GM21423 (cell line): ENCODE results near the gene COL24A1.
"Not testable (repeated sequence)": the region's sequence is repeated elsewhere in the genome, so short reads cannot be mapped to it uniquely, and the experiment has no call there.

Source experiments
- ATAC-seq: cut with Tn5 transposase; IDR thresholded peaks from one replicate; pipeline ENCODE4 v1.9.1; 2021; ENCODE audit warnings: mild to moderate bottlenecking, moderate library complexity; ENCODE audit not compliant: unreplicated experiment

The COL24A1 gene

GRCh38 chr1:85824066-85824840 lies 332.3 kb downstream of the COL24A1 start:
- no peak for ATAC-seq

GRCh38 chr1:85822696-85823095 lies 333.9 kb downstream of the COL24A1 start:
- no peak for ATAC-seq

- no peak for ATAC-seq
Measured at GRCh38 chr1:85818371-85818770, 338.2 kb downstream of the COL24A1 start.

- no peak for ATAC-seq
Measured at GRCh38 chr1:85816606-85817005, 340.0 kb downstream of the COL24A1 start.

GRCh38 chr1:85815906-85816305 lies 340.7 kb downstream of the COL24A1 start:
- no peak for ATAC-seq

GRCh38 chr1:85806236-85806965 lies 350.2 kb downstream of the COL24A1 start:
- ATAC-seq: no peak

DNA sequence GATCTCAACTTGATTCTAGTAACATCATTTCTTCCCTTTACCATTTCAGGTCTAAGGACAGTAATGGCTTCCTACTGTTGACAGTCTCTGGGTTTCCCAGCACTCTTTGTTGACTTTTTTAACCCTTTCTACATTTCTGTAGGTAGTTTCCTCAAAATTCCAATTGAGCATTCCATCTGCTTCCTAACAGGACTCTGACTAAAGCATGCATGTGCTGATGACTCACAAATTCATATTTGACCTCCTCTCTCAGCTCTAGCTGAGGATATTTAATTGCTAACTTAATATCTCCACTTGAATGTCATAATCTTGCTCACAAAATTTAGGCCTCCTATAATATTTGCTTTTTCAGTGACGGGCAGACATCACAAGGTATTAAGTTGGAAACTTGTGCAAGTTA lies 355.1 kb downstream of the COL24A1 start:
- no peak for ATAC-seq

DNA sequence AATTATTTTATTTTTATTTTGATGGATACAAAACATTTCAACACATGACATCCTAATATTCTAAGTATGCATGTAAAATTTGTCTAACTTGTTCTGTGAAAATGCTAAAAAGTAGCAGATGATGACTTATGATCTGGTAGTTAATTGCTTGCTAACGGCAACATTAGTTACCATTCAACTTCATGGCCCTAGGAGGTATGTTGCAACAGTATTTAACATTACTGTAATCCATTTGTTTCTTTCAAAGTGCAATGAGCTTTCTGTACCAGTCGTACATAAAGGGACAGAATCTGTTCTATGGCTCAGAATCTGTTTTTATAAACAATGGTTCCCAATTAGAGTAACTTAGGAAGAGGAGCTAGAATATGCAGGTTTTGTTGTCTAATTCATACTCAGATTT lies 356.8 kb downstream of the COL24A1 start:
- no peak for ATAC-seq

DNA sequence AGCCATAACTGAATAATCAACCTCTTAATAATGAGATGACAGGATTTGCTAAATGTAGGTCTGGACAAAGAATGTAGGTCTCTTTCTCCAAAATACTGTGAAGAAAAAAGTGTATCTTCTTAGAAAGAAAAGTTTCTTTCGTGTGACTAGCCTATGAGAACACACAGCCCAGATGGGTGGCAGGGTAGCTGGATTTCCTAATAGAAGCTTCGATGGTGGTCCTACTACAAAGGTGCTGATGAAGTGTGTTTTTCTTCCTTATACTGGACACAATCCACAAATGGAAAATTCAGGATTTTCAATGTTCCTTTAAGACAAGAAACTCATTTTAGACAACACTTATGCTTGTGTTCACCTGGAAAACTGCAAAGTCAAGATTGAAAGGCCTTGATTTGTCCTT lies 358.2 kb downstream of the COL24A1 start:
- ATAC-seq: no peak

GRCh38 chr1:85777021-85777420 lies 379.6 kb downstream of the COL24A1 start:
- not testable (repeated sequence) for ATAC-seq

GRCh38 chr1:85762804-85763203 lies 393.8 kb downstream of the COL24A1 start:
- ATAC-seq: no peak

DNA sequence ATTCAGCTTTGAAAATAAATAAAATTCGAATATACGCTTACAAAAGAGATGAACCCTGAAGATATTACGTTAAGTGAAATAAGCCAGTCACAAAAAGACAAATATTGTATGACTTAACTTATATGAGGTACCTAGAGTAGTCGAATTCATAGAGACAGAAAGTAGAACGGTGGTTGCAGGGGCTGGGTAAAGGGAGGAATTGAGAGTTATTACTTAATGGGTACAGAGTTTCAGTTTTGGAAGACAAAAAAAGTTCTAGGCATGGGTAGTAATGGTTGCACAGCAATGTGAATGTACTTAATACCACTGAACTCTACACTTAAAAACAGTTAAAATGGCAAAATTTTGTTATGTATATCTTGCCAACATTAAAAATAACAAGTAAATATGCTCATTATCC lies 399.7 kb downstream of the COL24A1 start:
- ATAC-seq: no peak

GRCh38 chr1:85748120-85748519 lies 408.5 kb downstream of the COL24A1 start:
- ATAC-seq: no peak

DNA sequence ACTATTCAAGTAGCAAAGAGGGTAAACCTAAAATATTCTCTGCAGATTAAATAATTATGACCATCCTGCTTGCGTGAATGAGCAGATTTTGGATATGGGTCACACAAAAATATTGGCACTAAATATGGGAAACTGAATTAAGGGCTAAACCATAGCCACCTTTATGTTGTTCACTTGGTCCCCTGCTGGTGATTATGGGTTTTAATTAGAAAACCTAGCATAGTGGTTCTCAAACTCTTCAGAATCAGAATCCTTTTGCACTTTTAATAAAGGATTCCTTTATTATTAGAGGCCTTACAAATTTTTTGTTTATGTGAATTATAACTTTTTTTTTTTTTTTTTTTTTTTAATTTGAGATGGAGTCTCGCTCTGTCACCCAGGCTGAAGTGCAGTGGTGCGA lies 409.8 kb downstream of the COL24A1 start:
- no peak for ATAC-seq

DNA sequence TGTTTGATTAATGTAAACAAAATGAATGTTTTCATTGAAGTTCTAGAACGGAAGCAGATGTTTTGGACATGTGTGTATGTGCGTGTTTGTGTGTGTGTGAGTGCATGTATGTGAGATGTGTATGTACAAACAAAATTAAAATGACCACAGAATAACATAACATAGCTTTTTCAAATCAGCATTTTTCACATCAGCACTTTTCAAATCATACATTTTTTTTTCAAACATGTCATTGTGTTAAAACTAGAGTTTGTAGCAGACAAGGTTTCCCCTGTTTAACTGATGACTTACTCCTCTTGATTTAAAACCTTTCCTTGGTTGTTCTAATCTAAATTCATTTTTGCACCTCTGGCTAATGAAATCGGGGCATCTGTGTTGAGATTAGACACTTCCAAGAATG lies 412.8 kb downstream of the COL24A1 start:
- ATAC-seq: no peak

GRCh38 chr1:85734931-85735330 lies 421.6 kb downstream of the COL24A1 start:
- no peak for ATAC-seq

DNA sequence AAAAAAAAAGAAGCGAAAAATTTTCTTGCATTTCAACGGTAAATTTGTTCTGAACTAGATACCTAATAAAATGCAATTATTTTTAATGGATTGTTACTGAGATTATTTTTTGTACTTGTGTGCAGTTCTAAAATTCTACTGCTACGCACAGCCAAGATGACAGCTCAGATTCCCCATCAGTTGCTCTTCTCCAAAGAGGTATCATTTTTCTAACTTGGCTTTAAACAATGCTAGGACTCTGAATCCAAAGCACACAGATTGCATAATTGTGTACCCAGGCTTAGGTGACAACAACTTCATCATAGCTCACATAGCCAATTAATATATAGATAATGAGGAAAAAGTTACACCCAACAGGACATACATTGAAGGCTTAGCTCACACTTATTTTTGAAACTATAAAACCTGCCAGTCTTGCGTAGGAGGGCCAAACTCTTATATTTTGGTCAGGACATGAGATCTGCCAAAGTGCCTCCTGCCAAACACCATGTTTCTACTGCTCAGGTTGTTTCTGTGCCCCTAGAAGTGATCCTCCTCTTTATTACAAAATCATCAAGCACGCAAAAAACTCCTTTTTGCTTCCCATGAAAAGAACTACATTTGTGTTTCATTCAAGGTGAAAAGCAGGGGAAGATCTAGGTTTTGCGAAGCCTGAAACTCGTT lies 437.8 kb downstream of the COL24A1 start:
- ATAC-seq: no peak

DNA sequence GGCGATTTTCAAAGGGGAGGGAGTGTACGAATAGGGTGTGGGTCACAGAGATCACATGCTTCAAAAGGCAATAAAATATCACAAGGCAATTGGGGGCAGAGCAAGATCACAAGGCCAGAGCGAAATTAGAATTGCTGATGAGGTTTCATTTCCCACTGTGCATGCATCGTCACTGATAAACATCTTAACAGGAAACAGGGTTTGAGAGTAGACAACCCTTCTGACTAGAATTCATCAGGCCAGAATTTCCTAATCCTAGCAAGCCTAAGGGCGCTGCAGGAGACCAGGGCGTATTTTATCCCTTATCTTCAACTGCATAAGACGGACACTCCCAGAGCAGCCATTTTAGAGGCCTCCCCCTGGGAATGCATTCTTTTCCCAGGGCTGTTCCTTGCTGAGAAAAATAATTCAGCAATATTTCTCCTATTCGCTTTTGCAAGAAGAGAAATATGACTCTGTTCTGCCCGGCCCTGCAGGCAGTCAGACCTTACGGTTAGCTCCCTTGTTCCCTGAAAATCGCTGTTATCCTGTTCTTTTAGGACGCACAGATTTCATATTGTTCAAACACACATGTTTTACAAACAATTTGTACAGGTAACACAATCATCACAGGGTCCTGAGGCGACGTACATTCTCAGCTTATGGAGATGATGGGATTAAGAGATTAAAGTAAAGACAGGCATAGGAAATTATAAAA lies 442.0 kb downstream of the COL24A1 start:
- not testable (repeated sequence) for ATAC-seq

- ATAC-seq: no peak
Measured at GRCh38 chr1:85708829-85709227, 447.7 kb downstream of the COL24A1 start.

GRCh38 chr1:85707990-85708828 lies 448.4 kb downstream of the COL24A1 start, which contains the start of gene ZNHIT6:
Gene ZNHIT6, minus strand, starts transcription at chr1:85708433. Its CDS starts 149 bp downstream, at chr1:85708284.
- ATAC-seq: peak; percentile 88
